SK-N-SH (cell line): ENCODE results near the gene TRIM15. TPM values are rescaled to one million over a fixed set of nuclear protein-coding genes. Genes with fewer than 3 reads are reported as not detected.

Source experiments
- CTCF ChIA-PET: fragments of 300-600, 350-600 bp; formaldehyde crosslinking; extraction: SDS; loops from one replicate; lab custom pipeline; 2021; lab: Yijun Ruan, JAX
- POLR2A ChIA-PET: fragments of 350-600 bp; sonication (Branson Sonifier 250); formaldehyde crosslinking; extraction: SDS; loops from one replicate; lab custom pipeline; 2020; ENCODE audit warnings: antibody characterized with exemption, inconsistent platforms; lab: Yijun Ruan, JAX
- DNase-seq: peaks from one replicate; pipeline ENCODE4 v3.0.0; 2012
- H2AFZ ChIP-seq: fragments of 200-600 bp; sonication (generic); 2 replicates; pipeline ENCODE4 v1.8.1; 2016; ENCODE audit warnings: antibody characterized with exemption, mild to moderate bottlenecking, low read depth
- H3F3A ChIP-seq: fragments of 200-600 bp; sonication (generic); replicated peaks from 2 replicates; pipeline ENCODE3; 2016; ENCODE audit warnings: antibody characterized with exemption, mild to moderate bottlenecking; ENCODE audit not compliant: insufficient read depth
- H3K27ac ChIP-seq, 2 experiments: fragments of 200-500 bp in 1 of 2; fragments of 200-600 bp in 1 of 2; sonication (Bioruptor generic) in 1 of 2; sonication (generic), shearing (Covaris generic) in 1 of 2; 2 replicates each; pipeline versions ENCODE4 v1.5.1 to v1.6.1; 2014 to 2016; ENCODE audit warnings: low read depth in 2 of 2, inconsistent platforms in 1 of 2, low read length in 1 of 2, mild to moderate bottlenecking in 1 of 2, mixed read lengths in 1 of 2
- H3K27me3 ChIP-seq: fragments of 200-600 bp; sonication (generic), shearing (Covaris generic); 2 replicates; pipeline ENCODE4 v1.6.1; 2016; ENCODE audit warnings: mixed run types; ENCODE audit not compliant: insufficient read depth
- H3K36me3 ChIP-seq, 2 experiments: fragments of 200-500 bp in 1 of 2; fragments of 200-600 bp in 1 of 2; sonication (Bioruptor generic) in 1 of 2; sonication (generic) in 1 of 2; replicated peaks in 1 of 2; 2 replicates each; pipeline versions ENCODE3 to v1.5.1; 2014 to 2016; ENCODE audit warnings: low read length in 1 of 2, mild to moderate bottlenecking in 1 of 2; ENCODE audit not compliant: insufficient read depth in 2 of 2, control insufficient read depth in 1 of 2
- H3K4me1 ChIP-seq, 2 experiments: fragments of 200-500 bp in 1 of 2; fragments of 200-600 bp in 1 of 2; sonication (Bioruptor generic) in 1 of 2; sonication (generic), shearing (Covaris generic) in 1 of 2; 2 replicates each; pipeline versions ENCODE4 v1.5.1 to v1.6.1; 2014 to 2016; ENCODE audit warnings: low read depth in 1 of 2, low read length in 1 of 2, mixed run types in 1 of 2; ENCODE audit not compliant: insufficient read depth in 2 of 2, control insufficient read depth in 1 of 2
- H3K4me2 ChIP-seq: fragments of 200-600 bp; sonication (generic), shearing (Covaris generic); 2 replicates; pipeline ENCODE4 v1.6.1; 2017; ENCODE audit warnings: mixed run types
- H3K4me3 ChIP-seq, 2 experiments: fragments of 200-500 bp in 1 of 2; fragments of 200-600 bp in 1 of 2; sonication (Bioruptor generic) in 1 of 2; sonication (generic), shearing (Covaris generic) in 1 of 2; 2 replicates each; pipeline versions ENCODE4 v1.5.1 to v1.8.1; 2014 to 2016; ENCODE audit warnings: low read depth in 2 of 2, inconsistent platforms in 1 of 2, low read length in 1 of 2, mild to moderate bottlenecking in 1 of 2, mixed read lengths in 1 of 2, moderate library complexity in 1 of 2
- H3K79me2 ChIP-seq: fragments of 200-600 bp; sonication (generic); 2 replicates; pipeline ENCODE4 v1.8.1; 2017; ENCODE audit warnings: mild to moderate bottlenecking; ENCODE audit not compliant: insufficient read depth
- H3K9ac ChIP-seq: fragments of 200-600 bp; sonication (generic); 2 replicates; pipeline ENCODE4 v1.6.1; 2017; ENCODE audit warnings: mixed run types
- H3K9me2 ChIP-seq: fragments of 200-600 bp; sonication (generic); 2 replicates; pipeline ENCODE4 v1.6.1; 2017; ENCODE audit warnings: mixed run types
- H3K9me3 ChIP-seq: fragments of 200-600 bp; sonication (generic); 2 replicates; pipeline ENCODE4 v1.6.1; 2017; ENCODE audit warnings: mixed run types, mild to moderate bottlenecking, moderate library complexity
- H4K20me1 ChIP-seq: fragments of 200-600 bp; sonication (generic); 2 replicates; pipeline ENCODE4 v1.6.1; 2017; ENCODE audit warnings: mild to moderate bottlenecking, mixed run types; ENCODE audit not compliant: insufficient read depth
- EP300 ChIP-seq, 2 experiments: IDR thresholded peaks; 2 replicates each; pipeline versions ENCODE4 v1.4.0 to v1.6.1; 2012; ENCODE audit warnings: borderline replicate concordance in 1 of 2, low read depth in 1 of 2, low read length in 1 of 2
- FOXM1 ChIP-seq: IDR thresholded peaks from 2 replicates; pipeline ENCODE4 v1.4.0; 2012; ENCODE audit warnings: low read depth, mild to moderate bottlenecking
- GATA2 ChIP-seq: sonication (generic); formaldehyde crosslinking; IDR thresholded peaks from 2 replicates; pipeline ENCODE4 v1.5.0; 2020; ENCODE audit warnings: mild to moderate bottlenecking, missing genetic modification reagents
- JUND ChIP-seq: IDR thresholded peaks from 2 replicates; pipeline ENCODE4 v1.4.0; 2012
- MXI1 ChIP-seq: IDR thresholded peaks from 2 replicates; pipeline ENCODE4 v1.6.1; 2012; ENCODE audit warnings: mild to moderate bottlenecking, low read depth, low read length, improper control_type of control experiment
- NRF1 ChIP-seq: IDR thresholded peaks from 2 replicates; pipeline ENCODE4 v1.6.1; 2012; ENCODE audit warnings: low read depth, mild to moderate bottlenecking, low read length
- RCOR1 ChIP-seq: fragments of 150-350 bp; IDR thresholded peaks from 2 replicates; pipeline ENCODE4 v1.6.1; 2017; ENCODE audit warnings: antibody characterized with exemption, low read length
- TAF1 ChIP-seq: IDR thresholded peaks from 2 replicates; pipeline ENCODE4 v1.6.1; 2012; ENCODE audit warnings: low read depth, mild to moderate bottlenecking, low read length, moderate library complexity, borderline replicate concordance
- TCF12 ChIP-seq: IDR thresholded peaks from 2 replicates; pipeline ENCODE4 v1.4.0; 2012
- WGBS: methylation state at CpG from one replicate; pipeline ENCODE4 v1.1.6; 2017; ENCODE audit warnings: low lambda C conversion rate; 5-methylcytosine and 5-hydroxymethylcytosine counted together
- polyA plus RNA-seq, 3 experiments: library from polyadenylated mRNA; depleted of rRNA; stranded (reverse); fragments of >200 nt; gene quantifications; 2 replicates each; pipeline ENCODE4 v1.2.3, GENCODE V29; 2012
- TF ChIP-seq, protein P1 (sequence below): fragments of 150-350 bp; IDR thresholded peaks from 2 replicates; pipeline ENCODE4 v1.6.1; 2017; ENCODE audit warnings: antibody characterized with exemption, low read length, low read depth, borderline replicate concordance
- TF ChIP-seq, protein P2 (sequence below): IDR thresholded peaks from 2 replicates; pipeline ENCODE4 v1.4.0; 2012; ENCODE audit warnings: low read depth, borderline replicate concordance

Gene TRIM15
- polyA plus RNA-seq, 1 of the 3 experiments (the other 2 are of a cell fraction), result not detected

DNA sequence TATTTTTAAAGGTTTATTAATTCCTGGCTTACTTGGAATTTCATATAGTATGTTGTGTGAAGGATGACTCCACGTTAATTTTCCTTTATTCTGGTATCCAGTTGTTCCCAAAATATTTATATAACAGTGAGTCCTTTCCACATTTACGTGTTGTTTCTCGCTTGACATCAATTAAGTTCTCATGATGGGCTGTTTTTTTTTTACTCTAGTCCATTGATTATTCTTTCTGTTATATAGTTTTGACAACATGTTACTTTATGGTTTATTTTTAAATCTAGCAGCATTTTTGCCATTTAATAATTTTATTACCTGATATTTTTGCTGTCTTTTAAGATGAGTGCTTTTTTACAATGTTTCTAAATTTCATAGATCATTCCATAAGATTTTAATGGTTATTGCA is 20.7 kb upstream of the TRIM15 start:
- Histone ChIP-seq H3K27ac (no peak overlapping the region), H3K9me2 (no peaks in the 10 kb centered on the region), H3K4me3 (no peak overlapping the region), H3F3A (no peaks in the 10 kb centered on the region), H3K4me2 (no peak overlapping the region), H3K79me2 (no peaks in the 10 kb centered on the region), H4K20me1 (no peaks in the 10 kb centered on the region), H3K36me3 (no peaks in the 10 kb centered on the region), H3K4me1 (peaks cover 0 to 6% of the 10 kb centered on the region in 2 experiments; a peak in 2 of 4 replicates), H3K9ac (no peak overlapping the region), H3K27me3 (peaks cover 27% of the 10 kb centered on the region), H3K9me3 (no peaks in the 10 kb centered on the region), H2AFZ (no peak overlapping the region)
- DNase-seq, result no peak
- 30% methylated on average over 3 of the region's 3 CpGs for WGBS
- TF ChIP-seq, protein P1, sequence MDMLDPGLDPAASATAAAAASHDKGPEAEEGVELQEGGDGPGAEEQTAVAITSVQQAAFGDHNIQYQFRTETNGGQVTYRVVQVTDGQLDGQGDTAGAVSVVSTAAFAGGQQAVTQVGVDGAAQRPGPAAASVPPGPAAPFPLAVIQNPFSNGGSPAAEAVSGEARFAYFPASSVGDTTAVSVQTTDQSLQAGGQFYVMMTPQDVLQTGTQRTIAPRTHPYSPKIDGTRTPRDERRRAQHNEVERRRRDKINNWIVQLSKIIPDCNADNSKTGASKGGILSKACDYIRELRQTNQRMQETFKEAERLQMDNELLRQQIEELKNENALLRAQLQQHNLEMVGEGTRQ, result no peak
- TF ChIP-seq TCF12, result no peak
- no peak for TF ChIP-seq NRF1
- TF ChIP-seq, protein P2, sequence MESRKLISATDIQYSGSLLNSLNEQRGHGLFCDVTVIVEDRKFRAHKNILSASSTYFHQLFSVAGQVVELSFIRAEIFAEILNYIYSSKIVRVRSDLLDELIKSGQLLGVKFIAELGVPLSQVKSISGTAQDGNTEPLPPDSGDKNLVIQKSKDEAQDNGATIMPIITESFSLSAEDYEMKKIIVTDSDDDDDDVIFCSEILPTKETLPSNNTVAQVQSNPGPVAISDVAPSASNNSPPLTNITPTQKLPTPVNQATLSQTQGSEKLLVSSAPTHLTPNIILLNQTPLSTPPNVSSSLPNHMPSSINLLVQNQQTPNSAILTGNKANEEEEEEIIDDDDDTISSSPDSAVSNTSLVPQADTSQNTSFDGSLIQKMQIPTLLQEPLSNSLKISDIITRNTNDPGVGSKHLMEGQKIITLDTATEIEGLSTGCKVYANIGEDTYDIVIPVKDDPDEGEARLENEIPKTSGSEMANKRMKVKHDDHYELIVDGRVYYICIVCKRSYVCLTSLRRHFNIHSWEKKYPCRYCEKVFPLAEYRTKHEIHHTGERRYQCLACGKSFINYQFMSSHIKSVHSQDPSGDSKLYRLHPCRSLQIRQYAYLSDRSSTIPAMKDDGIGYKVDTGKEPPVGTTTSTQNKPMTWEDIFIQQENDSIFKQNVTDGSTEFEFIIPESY, result no peak
- TF ChIP-seq FOXM1, result no peak
- no peak for TF ChIP-seq JUND
- CTCF ChIA-PET, result interaction anchor here (1.0 to 9.3 kb wide), 4 partner anchors 11 to 39 kb away, joined by 3 to 91 read pairs (median 12); no protein-coding TSS in a partner anchor
- POLR2A ChIA-PET, result no interaction called here

DNA sequence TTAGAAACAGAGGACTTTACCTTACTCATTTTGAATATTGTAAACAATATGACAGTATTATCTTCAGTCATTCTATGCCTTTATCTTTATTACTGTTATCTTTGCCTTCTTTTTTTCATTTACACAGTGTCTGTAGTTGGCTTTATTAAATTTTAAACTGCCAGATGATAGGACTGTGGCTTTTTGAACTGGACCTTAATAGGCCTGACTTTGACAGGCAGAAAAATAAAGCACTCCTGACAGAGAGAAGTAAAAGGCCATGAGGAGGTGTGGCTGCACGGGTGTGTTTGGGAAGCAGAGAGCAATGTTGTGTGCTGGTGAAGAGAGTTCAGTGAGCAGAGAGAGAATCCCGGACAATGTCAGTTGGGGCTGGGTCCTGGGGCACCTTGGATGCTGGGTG is 19.6 kb upstream of the TRIM15 start:
- Histone ChIP-seq H3K79me2 (no peaks in the 10 kb centered on the region), H3K9me3 (no peaks in the 10 kb centered on the region), H3K27me3 (peaks cover 27% of the 10 kb centered on the region), H2AFZ (no peak overlapping the region), H3K27ac (no peak overlapping the region), H3K9ac (no peak overlapping the region), H3K9me2 (no peaks in the 10 kb centered on the region), H4K20me1 (no peaks in the 10 kb centered on the region), H3K4me1 (peaks cover 0 to 6% of the 10 kb centered on the region in 2 experiments; a peak in 2 of 4 replicates), H3K36me3 (no peaks in the 10 kb centered on the region), H3F3A (no peaks in the 10 kb centered on the region), H3K4me3 (no peak overlapping the region), H3K4me2 (no peak overlapping the region)
- 16% methylated on average over 2 of the region's 2 CpGs for WGBS
- ChIA-PET CTCF (interaction anchor here (3.6 to 9.3 kb wide), 2 partner anchors 12 to 40 kb away, joined by 21 to 91 read pairs; no protein-coding TSS in a partner anchor), POLR2A (no interaction called here)
- peak; percentile 42 for DNase-seq
- TF ChIP-seq RCOR1 (peak; percentile 73; the same call in 1 of the 2 replicates), GATA2 (CRISPR knock-in tag) (peak; percentile 85), TAF1 (no peak), EP300 (IDR thresholded peaks at IDR 0.05; ENCODE audit: borderline replicate concordance in 1 of 2, low read depth in 1 of 2, low read length in 1 of 2) (peak in 1 of 2 experiments; percentile 64; a peak in 1 of 4 replicates), MXI1 (peak; percentile 80)
